IMR-90 (cell line): Measurements from ENCODE around the gene KDM4F. TPM values are rescaled to one million over a fixed set of nuclear protein-coding genes. Genes with fewer than 3 reads are reported as not detected.
"Not testable (repeated sequence)": the region's sequence is repeated elsewhere in the genome, so short reads cannot be mapped to it uniquely, and the experiment has no call there.

Experiments used
- ATAC-seq: fragments of 200-7000 bp; cut with Tn5 transposase; 2 replicates; pipeline ENCODE4 v1.9.1; 2020; ENCODE audit warnings: low read depth, mild to moderate bottlenecking, moderate library complexity
- BruUV-seq: library from RNA; stranded (reverse); fragments of 400-500 nt; replicated peaks from 2 replicates; lab custom pipeline; 2021; lab: Mats Ljungman, UMichigan
- CTCF ChIA-PET: fragments of 300-600 bp; formaldehyde crosslinking; extraction: SDS; loops from one replicate; lab custom pipeline; 2021; ENCODE audit warnings: antibody characterized with exemption; lab: Yijun Ruan, JAX
- POLR2A ChIA-PET: fragments of 300-600 bp; sonication (Branson Sonifier 250); formaldehyde crosslinking; loops from one replicate; lab custom pipeline; 2022; ENCODE audit warnings: antibody characterized with exemption; ENCODE audit not compliant: unreplicated experiment; lab: Charles Lee
- DNase-seq: peaks from one replicate; pipeline ENCODE4 v3.0.0; 2013
- H2AFZ ChIP-seq: replicated peaks from 2 replicates; pipeline ENCODE3; 2013; ENCODE audit warnings: low read length, mild to moderate bottlenecking; ENCODE audit not compliant: poor library complexity
- H2AK5ac ChIP-seq: 2 replicates; pipeline ENCODE4 v1.6.1; 2013; ENCODE audit warnings: low read depth, low read length, inconsistent platforms
- H2AK9ac ChIP-seq: replicated peaks from 2 replicates; pipeline ENCODE3; 2013; ENCODE audit warnings: mild to moderate bottlenecking, low read depth, low read length, moderate library complexity; ENCODE audit not compliant: poor library complexity
- H2BK120ac ChIP-seq: 2 replicates; pipeline ENCODE4 v1.6.1; 2013; ENCODE audit warnings: low read depth, low read length, inconsistent platforms
- H2BK15ac ChIP-seq: 3 replicates; pipeline ENCODE4 v1.6.1; 2013; ENCODE audit warnings: low read depth, low read length, inconsistent platforms
- H2BK20ac ChIP-seq: 2 replicates; pipeline ENCODE4 v1.6.1; 2013; ENCODE audit warnings: low read depth, mild to moderate bottlenecking, inconsistent platforms, low read length, moderate library complexity
- H2BK5ac ChIP-seq: 2 replicates; pipeline ENCODE4 v1.6.1; 2013; ENCODE audit warnings: mild to moderate bottlenecking, low read depth, low read length, inconsistent platforms; ENCODE audit not compliant: poor library complexity, severe bottlenecking
- H3K14ac ChIP-seq: replicated peaks from 2 replicates; pipeline ENCODE4 v1.6.1; 2013; ENCODE audit warnings: low read depth, low read length, inconsistent platforms
- H3K18ac ChIP-seq: 2 replicates; pipeline ENCODE4 v1.6.1; 2013; ENCODE audit warnings: low read depth, low read length, control low read depth
- H3K23ac ChIP-seq: 2 replicates; pipeline ENCODE4 v1.6.1; 2013; ENCODE audit warnings: low read depth, low read length, inconsistent platforms
- H3K27ac ChIP-seq: 2 replicates; pipeline ENCODE4 v1.5.1; 2013; ENCODE audit warnings: mild to moderate bottlenecking, control low read depth, low read length; ENCODE audit not compliant: insufficient read depth
- H3K27me3 ChIP-seq: 2 replicates; pipeline ENCODE4 v1.6.1; 2013; ENCODE audit warnings: low read length; ENCODE audit not compliant: control insufficient read depth, insufficient read depth
- H3K36me3 ChIP-seq: 2 replicates; pipeline ENCODE4 v1.6.1; 2013; ENCODE audit warnings: low read length, mixed read lengths; ENCODE audit not compliant: control insufficient read depth, insufficient read depth
- H3K4ac ChIP-seq: 2 replicates; pipeline ENCODE4 v1.6.1; 2013; ENCODE audit warnings: low read depth, low read length, inconsistent platforms
- H3K4me1 ChIP-seq: 2 replicates; pipeline ENCODE4 v1.6.1; 2013; ENCODE audit warnings: low read length, mixed read lengths; ENCODE audit not compliant: control insufficient read depth, insufficient read depth
- H3K4me2 ChIP-seq: 2 replicates; pipeline ENCODE4 v1.6.1; 2013; ENCODE audit warnings: low read depth, mild to moderate bottlenecking, control low read depth, low read length, moderate library complexity
- H3K4me3 ChIP-seq: 2 replicates; pipeline ENCODE4 v1.5.1; 2013; ENCODE audit warnings: low read depth, mild to moderate bottlenecking, control low read depth, low read length, moderate library complexity; ENCODE audit not compliant: insufficient read depth
- H3K56ac ChIP-seq: 2 replicates; pipeline ENCODE4 v1.6.1; 2013; ENCODE audit warnings: low read length, inconsistent platforms; ENCODE audit not compliant: insufficient read depth; ENCODE audit errors: extremely low read depth
- H3K79me1 ChIP-seq, 2 experiments: 2 replicates each; pipeline ENCODE4 v1.6.1; 2013; ENCODE audit warnings: low read length in 2 of 2, inconsistent platforms in 1 of 2, low read depth in 1 of 2
- H3K9ac ChIP-seq: 2 replicates; pipeline ENCODE4 v1.6.1; 2013; ENCODE audit warnings: low read depth, low read length, control low read depth
- H3K9me1 ChIP-seq: 2 replicates; pipeline ENCODE4 v1.6.1; 2013; ENCODE audit warnings: low read length, inconsistent platforms; ENCODE audit not compliant: insufficient read depth
- H3K9me3 ChIP-seq: 2 replicates; pipeline ENCODE4 v1.6.1; 2013; ENCODE audit warnings: low read length; ENCODE audit not compliant: control insufficient read depth, insufficient read depth
- H4K20me1 ChIP-seq: 2 replicates; pipeline ENCODE4 v1.6.1; 2013; ENCODE audit warnings: low read length, inconsistent platforms; ENCODE audit not compliant: insufficient read depth
- H4K5ac ChIP-seq: 2 replicates; pipeline ENCODE4 v1.6.1; 2013; ENCODE audit warnings: mild to moderate bottlenecking, low read depth, low read length, control low read depth
- H4K8ac ChIP-seq, 2 experiments: 2 replicates each; pipeline ENCODE4 v1.6.1; 2013; ENCODE audit warnings: low read depth in 2 of 2, low read length in 2 of 2, control low read depth in 1 of 2, inconsistent platforms in 1 of 2
- H4K91ac ChIP-seq: 2 replicates; pipeline ENCODE4 v1.6.1; 2013; ENCODE audit warnings: low read depth, low read length, inconsistent platforms; ENCODE audit not compliant: insufficient read depth
- FOS ChIP-seq: fragments of 150-350 bp; IDR thresholded peaks from 2 replicates; pipeline ENCODE4 v1.6.1; 2016; ENCODE audit warnings: low read depth, low read length
- MAFK ChIP-seq: IDR thresholded peaks from 2 replicates; pipeline ENCODE4 v1.6.1; 2012; ENCODE audit warnings: low read depth, low read length, improper control_type of control experiment
- MXI1 ChIP-seq: IDR thresholded peaks from 2 replicates; pipeline ENCODE4 v1.6.1; 2012; ENCODE audit warnings: low read depth, mild to moderate bottlenecking, low read length, moderate library complexity, borderline replicate concordance
- NFE2L2 ChIP-seq: fragments of 150-350 bp; IDR thresholded peaks from 2 replicates; pipeline ENCODE4 v1.6.1; 2016; ENCODE audit warnings: low read depth, mild to moderate bottlenecking, low read length
- WGBS, 2 experiments: methylation state at CpG; one replicate each; pipeline versions ENCODE4 v1.1.5 to v1.1.7; 2013; ENCODE audit warnings: missing lambda C conversion rate in 2 of 2; ENCODE audit not compliant: insufficient read length in 1 of 2; ENCODE audit errors: extremely low coverage in 2 of 2; 5-methylcytosine and 5-hydroxymethylcytosine counted together
- dilution Hi-C: fragments of 300-500 bp; cut with HindIII; formaldehyde crosslinking; loops from one replicate; pipeline ENCODE4 v1.14.3; 2018; ENCODE audit warnings: low sequenced_read_pairs; ENCODE audit not compliant: unreplicated experiment
- in situ Hi-C: fragments of 300-500 bp; cut with MboI; formaldehyde crosslinking; loops from 3 replicates; pipeline ENCODE4 v1.14.3; 2019; ENCODE audit warnings: low sequenced_read_pairs, inconsistent platforms, mixed read lengths
- intact Hi-C: fragments of 100-400 bp; cut with micrococcal nuclease; formaldehyde crosslinking; loops from 2 replicates; pipeline ENCODE4 v1.10.0; 2022
- polyA plus RNA-seq, 3 experiments: library from polyadenylated mRNA; depleted of rRNA; stranded (reverse); fragments of >200 nt; gene quantifications; 2 replicates each; pipeline ENCODE4 v1.2.3, GENCODE V29; 2012; ENCODE audit warnings: low replicate concordance in 1 of 3
- total RNA-seq: library from RNA; depleted of rRNA; stranded (reverse); fragments of >200 nt; gene quantifications from 2 replicates; pipeline ENCODE4 v1.2.3, GENCODE V29; 2012
- TF ChIP-seq, protein P1 (sequence below): fragments of 150-350 bp; IDR thresholded peaks from 2 replicates; pipeline ENCODE4 v1.6.1; 2016; ENCODE audit warnings: low read depth, mild to moderate bottlenecking, low read length, moderate library complexity, borderline replicate concordance
- TF ChIP-seq, protein P2 (sequence below): fragments of 150-350 bp; IDR thresholded peaks from 2 replicates; pipeline ENCODE4 v1.6.1; 2017; ENCODE audit warnings: mild to moderate bottlenecking, antibody characterized with exemption, low read length, low read depth

Gene KDM4F
- total and polyA plus RNA-seq, 2 of the 4 experiments (the other 2 are of a cell fraction), result not detected

DNA sequence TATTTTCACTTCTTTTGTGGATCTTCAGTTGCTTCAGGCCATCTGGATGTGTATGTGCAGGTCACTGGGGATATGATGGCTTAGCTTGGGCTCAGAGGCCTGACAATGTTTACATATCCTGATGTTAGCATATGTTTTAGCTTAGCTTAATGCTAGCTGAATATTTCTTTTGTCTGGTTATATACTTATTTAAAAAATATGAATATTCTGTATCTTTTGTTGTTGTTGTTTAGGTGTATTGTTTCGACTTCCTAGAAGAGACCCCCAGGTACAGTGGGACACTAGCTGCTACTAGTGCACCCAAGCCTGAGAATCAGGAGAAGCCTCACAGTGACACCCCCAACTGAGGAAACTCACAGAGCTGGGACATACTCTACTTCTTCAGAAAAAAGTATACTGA is 24.3 kb upstream of the KDM4F start, which contains the start of gene KDM4E:
TSS of gene KDM4E (plus strand) at position 301 of the 400 bp plus-strand sequence. CDS start 300 bp downstream, outside the sequence.
- no peak within 1 kb of the TSS for H4K5ac ChIP-seq
- no peaks in the 10 kb centered on the region for H3K79me1 ChIP-seq
- no peak within 1 kb of the TSS for H4K8ac ChIP-seq
- no peak within 1 kb of the TSS for H2AK5ac ChIP-seq
- H4K91ac ChIP-seq, result no peak within 1 kb of the TSS
- H3K4me1 ChIP-seq, result no peaks in the 10 kb centered on the region
- H3K18ac ChIP-seq, result no peak within 1 kb of the TSS
- no peak within 1 kb of the TSS for H2AK9ac ChIP-seq
- dilution Hi-C loops (no loop called here), intact Hi-C loops (no loop called here), in situ Hi-C loops (no loop called here)
- H3K27me3 ChIP-seq, result no peaks in the 10 kb centered on the region; the same call in 1 of the 2 replicates
- no peak within 1 kb of the TSS for H2AFZ ChIP-seq
- H3K9me1 ChIP-seq, result no peaks in the 10 kb centered on the region
- ATAC-seq (no peak), DNase-seq (no peak)
- H3K9ac ChIP-seq, result no peak within 1 kb of the TSS
- no peak within 1 kb of the TSS for H3K4me2 ChIP-seq
- H3K14ac ChIP-seq, result no peak within 1 kb of the TSS
- H3K23ac ChIP-seq, result no peak within 1 kb of the TSS
- no peak within 1 kb of the TSS for H3K4ac ChIP-seq
- no peak within 1 kb of the TSS for H2BK5ac ChIP-seq
- no peaks in the 10 kb centered on the region for H4K20me1 ChIP-seq
- no peak for TF ChIP-seq MAFK
- TF ChIP-seq, protein P1, sequence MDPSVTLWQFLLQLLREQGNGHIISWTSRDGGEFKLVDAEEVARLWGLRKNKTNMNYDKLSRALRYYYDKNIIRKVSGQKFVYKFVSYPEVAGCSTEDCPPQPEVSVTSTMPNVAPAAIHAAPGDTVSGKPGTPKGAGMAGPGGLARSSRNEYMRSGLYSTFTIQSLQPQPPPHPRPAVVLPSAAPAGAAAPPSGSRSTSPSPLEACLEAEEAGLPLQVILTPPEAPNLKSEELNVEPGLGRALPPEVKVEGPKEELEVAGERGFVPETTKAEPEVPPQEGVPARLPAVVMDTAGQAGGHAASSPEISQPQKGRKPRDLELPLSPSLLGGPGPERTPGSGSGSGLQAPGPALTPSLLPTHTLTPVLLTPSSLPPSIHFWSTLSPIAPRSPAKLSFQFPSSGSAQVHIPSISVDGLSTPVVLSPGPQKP, result no peak
- no peak for TF ChIP-seq NFE2L2
- TF ChIP-seq FOS, result no peak
- TF ChIP-seq, protein P2, sequence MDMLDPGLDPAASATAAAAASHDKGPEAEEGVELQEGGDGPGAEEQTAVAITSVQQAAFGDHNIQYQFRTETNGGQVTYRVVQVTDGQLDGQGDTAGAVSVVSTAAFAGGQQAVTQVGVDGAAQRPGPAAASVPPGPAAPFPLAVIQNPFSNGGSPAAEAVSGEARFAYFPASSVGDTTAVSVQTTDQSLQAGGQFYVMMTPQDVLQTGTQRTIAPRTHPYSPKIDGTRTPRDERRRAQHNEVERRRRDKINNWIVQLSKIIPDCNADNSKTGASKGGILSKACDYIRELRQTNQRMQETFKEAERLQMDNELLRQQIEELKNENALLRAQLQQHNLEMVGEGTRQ, result no peak
- no peak for TF ChIP-seq MXI1
- no peak within 1 kb of the TSS for H3K56ac ChIP-seq
- no peak within 1 kb of the TSS for H3K4me3 ChIP-seq
- H3K27ac ChIP-seq, result no peak within 1 kb of the TSS
- ChIA-PET CTCF (no interaction called here), POLR2A (no interaction called here)
- no peak within 1 kb of the TSS for H2BK120ac ChIP-seq
- WGBS, 2 experiments, result no CpG with 5 or more reads among the region's 1 CpG
- H3K9me3 ChIP-seq, result no peaks in the 10 kb centered on the region
- H3K36me3 ChIP-seq, result no peaks in the 10 kb centered on the region
- no peak within 1 kb of the TSS for H2BK20ac ChIP-seq
- H2BK15ac ChIP-seq, result no peak within 1 kb of the TSS
- BruUV-seq, result no TSS peak

DNA sequence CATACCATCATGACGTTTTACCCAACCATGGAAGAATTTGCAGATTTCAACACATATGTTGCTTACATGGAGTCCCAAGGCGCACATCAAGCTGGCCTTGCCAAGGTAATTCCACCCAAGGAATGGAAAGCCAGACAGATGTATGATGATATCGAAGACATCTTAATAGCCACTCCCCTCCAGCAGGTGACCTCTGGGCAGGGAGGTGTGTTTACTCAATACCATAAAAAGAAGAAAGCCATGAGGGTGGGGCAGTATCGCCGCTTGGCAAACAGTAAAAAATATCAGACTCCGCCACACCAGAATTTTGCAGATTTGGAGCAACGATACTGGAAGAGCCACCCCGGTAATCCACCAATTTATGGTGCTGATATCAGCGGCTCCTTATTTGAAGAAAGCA is 23.6 kb upstream of the KDM4F start:
- DNase-seq, H3K36me3 ChIP-seq, BruUV-seq, POLR2A ChIA-PET, H3K9me1 ChIP-seq, intact Hi-C loops, ATAC-seq, H3K23ac ChIP-seq, H2BK5ac ChIP-seq, H3K27me3 ChIP-seq, H4K20me1 ChIP-seq, H4K91ac ChIP-seq, H2BK20ac ChIP-seq, H3K79me1 ChIP-seq, H2AK9ac ChIP-seq, H3K56ac ChIP-seq, H3K4me2 ChIP-seq, in situ Hi-C loops, H3K4ac ChIP-seq, dilution Hi-C loops, H2BK120ac ChIP-seq, H2AFZ ChIP-seq, H2BK15ac ChIP-seq, H3K18ac ChIP-seq, H3K4me3 ChIP-seq, H4K5ac ChIP-seq, H3K9ac ChIP-seq, H3K9me3 ChIP-seq, H4K8ac ChIP-seq, H2AK5ac ChIP-seq, H3K4me1 ChIP-seq, CTCF ChIA-PET, H3K27ac ChIP-seq, H3K14ac ChIP-seq: not testable (repeated sequence)
- WGBS, 2 experiments, result no CpG with 5 or more reads among the region's 9 CpGs
